HepG2 (cell line): ENCODE measurements around the gene VTI1B. TPM values are rescaled to one million over a fixed set of nuclear protein-coding genes. Genes with fewer than 3 reads are reported as not detected.

Source experiments
- ATAD3A ChIP-seq: sonication (generic); formaldehyde crosslinking; IDR thresholded peaks from 2 replicates; pipeline ENCODE4 v1.4.0; 2020; ENCODE audit warnings: missing genetic modification reagents
- ATM ChIP-seq: fragments of 450-650 bp; IDR thresholded peaks from 2 replicates; pipeline ENCODE4 v1.7.1; 2017; ENCODE audit warnings: mild to moderate bottlenecking, borderline replicate concordance
- ELF1 ChIP-seq: sonication (generic); formaldehyde crosslinking; IDR thresholded peaks from 2 replicates; pipeline ENCODE4 v1.4.0; 2020; ENCODE audit warnings: missing genetic modification reagents
- HOXA9 ChIP-seq: sonication (generic); formaldehyde crosslinking; IDR thresholded peaks from 2 replicates; pipeline ENCODE4 v1.8.1; 2022; ENCODE audit warnings: missing genetic modification reagents, mild to moderate bottlenecking, moderate library complexity, borderline replicate concordance
- KLF11 ChIP-seq: IDR thresholded peaks from 2 replicates; pipeline ENCODE4 v1.6.1; 2016; ENCODE audit warnings: missing compliant biosample characterization
- KMT2B ChIP-seq: IDR thresholded peaks from 2 replicates; pipeline ENCODE4 v1.6.1; 2016; ENCODE audit warnings: missing genetic modification reagents, missing compliant biosample characterization
- MAZ ChIP-seq, 2 experiments: sonication (generic) in 1 of 2; formaldehyde crosslinking in 1 of 2; IDR thresholded peaks; 2 replicates each; pipeline versions ENCODE4 v1.5.0 to v1.6.1; 2012 to 2020; ENCODE audit warnings: low read depth in 2 of 2, mild to moderate bottlenecking in 2 of 2, borderline replicate concordance in 1 of 2, improper control_type of control experiment in 1 of 2, low read length in 1 of 2, missing genetic modification reagents in 1 of 2, moderate library complexity in 1 of 2
- MIER3 ChIP-seq: IDR thresholded peaks from 2 replicates; pipeline ENCODE4 v1.6.1; 2016; ENCODE audit warnings: missing compliant biosample characterization, borderline replicate concordance
- RAD21 ChIP-seq: fragments of 450-650 bp; formaldehyde crosslinking; IDR thresholded peaks from 2 replicates; pipeline ENCODE4 v1.5.0; 2020; ENCODE audit warnings: mild to moderate bottlenecking
- SMAD3 ChIP-seq: sonication (generic); formaldehyde crosslinking; IDR thresholded peaks from 2 replicates; pipeline ENCODE4 v1.4.0; 2020; ENCODE audit warnings: missing genetic modification reagents
- SNAPC2 ChIP-seq: sonication (generic); formaldehyde crosslinking; IDR thresholded peaks from 2 replicates; pipeline ENCODE4 v1.8.1; 2022; ENCODE audit warnings: mild to moderate bottlenecking, missing genetic modification reagents
- ZMAT3 ChIP-seq: sonication (generic); formaldehyde crosslinking; conservative IDR thresholded peaks from 2 replicates; pipeline ENCODE4 v1.7.0; 2021; ENCODE audit warnings: missing genetic modification reagents
- ZNF101 ChIP-seq: sonication (generic); formaldehyde crosslinking; IDR thresholded peaks from 2 replicates; pipeline ENCODE4 v1.4.0; 2020; ENCODE audit warnings: mild to moderate bottlenecking, low read depth, missing genetic modification reagents, borderline replicate concordance
- ZNF230 ChIP-seq: sonication (generic); formaldehyde crosslinking; IDR thresholded peaks from 2 replicates; pipeline ENCODE4 v1.4.0; 2020; ENCODE audit warnings: mild to moderate bottlenecking, missing genetic modification reagents
- ZNF746 ChIP-seq: sonication (generic); formaldehyde crosslinking; IDR thresholded peaks from 2 replicates; pipeline ENCODE4 v1.8.0; 2022; ENCODE audit warnings: mild to moderate bottlenecking, missing genetic modification reagents
- ZNF747 ChIP-seq: sonication (generic); formaldehyde crosslinking; IDR thresholded peaks from 2 replicates; pipeline ENCODE4 v1.8.1; 2023; ENCODE audit warnings: missing genetic modification reagents, mild to moderate bottlenecking, borderline replicate concordance
- ZNF792 ChIP-seq: IDR thresholded peaks from 2 replicates; pipeline ENCODE4 v1.6.1; 2016
- polyA plus RNA-seq, 8 experiments: library from polyadenylated mRNA; depleted of rRNA in 3 of 8; stranded (reverse) in 7 of 8; unstranded in 1 of 8; fragments of >200 nt; fragmentation: Illumina TruSeq in 4 of 8; extraction: Trizol in 4 of 8; gene quantifications; 2 replicates each; pipeline versions ENCODE4 v1.2.1 to v1.2.3, GENCODE V29; 2011 to 2016; ENCODE audit warnings: low read depth in 4 of 8, missing spikeins in 1 of 8, mixed read lengths in 1 of 8; ENCODE audit not compliant: insufficient read depth in 1 of 8
- total RNA-seq, 5 experiments: library from RNA; depleted of rRNA; stranded (reverse); fragments of >200 nt; fragmentation: Illumina TruSeq; extraction: Trizol; gene quantifications; 2 replicates each; pipeline ENCODE4 v1.2.3, GENCODE V29; 2016; ENCODE audit warnings: low read depth in 1 of 5
- TF ChIP-seq, protein P1 (sequence below): sonication (generic); formaldehyde crosslinking; IDR thresholded peaks from 2 replicates; pipeline ENCODE4 v1.8.1; 2023; ENCODE audit warnings: missing genetic modification reagents, mild to moderate bottlenecking, borderline replicate concordance
- TF ChIP-seq, protein P2 (sequence below): sonication (generic); formaldehyde crosslinking; IDR thresholded peaks from 2 replicates; pipeline ENCODE4 v1.5.1; 2020; ENCODE audit warnings: missing genetic modification reagents, mild to moderate bottlenecking, borderline replicate concordance
- TF ChIP-seq, protein P3 (sequence below): sonication (generic); formaldehyde crosslinking; IDR thresholded peaks from 2 replicates; pipeline ENCODE4 v1.4.0; 2020; ENCODE audit warnings: missing genetic modification reagents; ENCODE audit errors: not compliant biosample characterization
- TF ChIP-seq, protein P4 (sequence below): sonication (generic); formaldehyde crosslinking; conservative IDR thresholded peaks from 2 replicates; pipeline ENCODE4 v1.4.0; 2020; ENCODE audit warnings: mild to moderate bottlenecking, missing genetic modification reagents, moderate library complexity
- TF ChIP-seq, protein P5 (sequence below): sonication (generic); formaldehyde crosslinking; IDR thresholded peaks from 2 replicates; pipeline ENCODE4 v1.8.1; 2023; ENCODE audit warnings: mild to moderate bottlenecking, missing genetic modification reagents, borderline replicate concordance

VTI1B gene
- total and polyA plus RNA-seq, 2 of the 13 experiments (the other 11 are each of a cell fraction or from before 2014, with no cell fraction given), result 39.0 to 103 TPM

DNA sequence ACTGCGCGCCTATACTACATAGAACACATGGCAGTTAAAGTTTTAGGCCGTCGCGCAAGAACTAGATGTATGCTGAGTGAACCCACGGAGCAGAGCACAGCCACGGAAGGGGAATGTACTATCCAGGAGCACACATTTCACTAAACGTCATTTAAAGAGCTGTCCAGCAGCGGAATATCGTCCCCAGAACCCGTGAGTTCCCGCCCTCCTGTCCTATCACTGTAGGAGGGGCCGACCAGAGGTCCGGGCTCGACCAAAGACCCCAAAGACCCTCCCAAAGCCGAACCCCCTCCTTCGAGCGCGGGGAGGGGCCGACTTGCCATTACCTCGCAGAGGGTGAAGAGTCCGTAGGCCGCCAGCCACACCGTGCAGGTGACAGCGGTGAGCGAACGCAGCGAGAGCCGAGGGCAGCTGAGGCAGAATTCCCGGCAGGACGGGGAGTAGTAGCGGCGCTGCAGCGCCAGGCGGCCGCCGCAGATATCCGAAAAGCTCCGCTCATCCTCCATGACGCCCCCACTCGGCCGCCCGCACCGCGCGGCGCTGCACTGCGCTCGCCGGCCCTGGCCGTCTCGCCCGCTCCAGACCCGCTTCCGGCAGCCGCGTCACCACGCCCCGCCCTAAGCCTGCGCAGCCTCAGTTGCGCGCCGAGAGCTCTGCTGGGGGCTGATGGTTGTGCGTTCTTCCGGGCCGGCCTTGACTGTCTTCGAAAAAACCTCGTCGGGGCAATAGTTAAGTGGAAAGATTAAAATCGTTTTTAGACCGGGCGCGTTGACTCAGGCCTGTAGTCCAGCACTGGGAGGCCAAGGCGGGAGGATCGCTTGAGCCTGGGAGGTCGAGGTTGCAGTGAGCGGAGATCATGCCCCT lies 74.5 kb downstream of the VTI1B start, which contains the start of gene PIGH (continued):
- TF ChIP-seq KLF11 (CRISPR knock-in tag) (peak; percentile 66; the same call in 1 of the 2 replicates), RAD21 (CRISPR knock-in tag) (peak; percentile 83), MAZ (IDR thresholded peaks at IDR 0.05; ENCODE audit: borderline replicate concordance, low read depth, low read length) (peak; percentile 75), MAZ (CRISPR knock-in tag; IDR thresholded peaks at IDR 0.05; ENCODE audit: low read depth) (peak; percentile 77), ATM (no peak), SNAPC2 (CRISPR knock-in tag) (peak; percentile 70; the same call in 1 of the 2 replicates), ZNF746 (CRISPR knock-in tag) (0 out of 2 replicates have a peak, but pooled peaks have one; percentile 9), KMT2B (CRISPR knock-in tag) (peak; percentile 60; the same call in 1 of the 2 replicates), SMAD3 (CRISPR knock-in tag) (no peak), ZNF747 (CRISPR knock-in tag) (peak; percentile 63; the same call in 1 of the 2 replicates), ATAD3A (CRISPR knock-in tag) (no peak), HOXA9 (peak; percentile 71; the same call in 1 of the 2 replicates), ZNF230 (CRISPR knock-in tag) (peak; percentile 31; the same call in 1 of the 2 replicates), ELF1 (CRISPR knock-in tag) (peak; percentile 89), ZNF792 (CRISPR knock-in tag) (0 out of 2 replicates have a peak, but pooled peaks have one; percentile 38), MIER3 (CRISPR knock-in tag) (0 out of 2 replicates have a peak, but pooled peaks have one; percentile 18), ZMAT3 (peak; percentile 41; the same call in 1 of the 2 replicates), ZNF101 (CRISPR knock-in tag) (no peak)
- TF ChIP-seq, protein P1, sequence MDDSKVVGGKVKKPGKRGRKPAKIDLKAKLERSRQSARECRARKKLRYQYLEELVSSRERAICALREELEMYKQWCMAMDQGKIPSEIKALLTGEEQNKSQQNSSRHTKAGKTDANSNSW, result no peak
- TF ChIP-seq, protein P2, sequence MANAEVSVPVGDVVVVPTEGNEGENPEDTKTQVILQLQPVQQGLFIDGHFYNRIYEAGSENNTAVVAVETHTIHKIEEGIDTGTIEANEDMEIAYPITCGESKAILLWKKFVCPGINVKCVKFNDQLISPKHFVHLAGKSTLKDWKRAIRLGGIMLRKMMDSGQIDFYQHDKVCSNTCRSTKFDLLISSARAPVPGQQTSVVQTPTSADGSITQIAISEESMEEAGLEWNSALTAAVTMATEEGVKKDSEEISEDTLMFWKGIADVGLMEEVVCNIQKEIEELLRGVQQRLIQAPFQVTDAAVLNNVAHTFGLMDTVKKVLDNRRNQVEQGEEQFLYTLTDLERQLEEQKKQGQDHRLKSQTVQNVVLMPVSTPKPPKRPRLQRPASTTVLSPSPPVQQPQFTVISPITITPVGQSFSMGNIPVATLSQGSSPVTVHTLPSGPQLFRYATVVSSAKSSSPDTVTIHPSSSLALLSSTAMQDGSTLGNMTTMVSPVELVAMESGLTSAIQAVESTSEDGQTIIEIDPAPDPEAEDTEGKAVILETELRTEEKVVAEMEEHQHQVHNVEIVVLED (CRISPR knock-in tag), result peak; percentile 74; the same call in 1 of the 2 replicates
- TF ChIP-seq, protein P3, sequence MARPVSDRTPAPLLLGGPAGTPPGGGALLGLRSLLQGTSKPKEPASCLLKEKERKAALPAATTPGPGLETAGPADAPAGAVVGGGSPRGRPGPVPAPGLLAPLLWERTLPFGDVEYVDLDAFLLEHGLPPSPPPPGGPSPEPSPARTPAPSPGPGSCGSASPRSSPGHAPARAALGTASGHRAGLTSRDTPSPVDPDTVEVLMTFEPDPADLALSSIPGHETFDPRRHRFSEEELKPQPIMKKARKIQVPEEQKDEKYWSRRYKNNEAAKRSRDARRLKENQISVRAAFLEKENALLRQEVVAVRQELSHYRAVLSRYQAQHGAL, result no peak
- TF ChIP-seq, protein P4, sequence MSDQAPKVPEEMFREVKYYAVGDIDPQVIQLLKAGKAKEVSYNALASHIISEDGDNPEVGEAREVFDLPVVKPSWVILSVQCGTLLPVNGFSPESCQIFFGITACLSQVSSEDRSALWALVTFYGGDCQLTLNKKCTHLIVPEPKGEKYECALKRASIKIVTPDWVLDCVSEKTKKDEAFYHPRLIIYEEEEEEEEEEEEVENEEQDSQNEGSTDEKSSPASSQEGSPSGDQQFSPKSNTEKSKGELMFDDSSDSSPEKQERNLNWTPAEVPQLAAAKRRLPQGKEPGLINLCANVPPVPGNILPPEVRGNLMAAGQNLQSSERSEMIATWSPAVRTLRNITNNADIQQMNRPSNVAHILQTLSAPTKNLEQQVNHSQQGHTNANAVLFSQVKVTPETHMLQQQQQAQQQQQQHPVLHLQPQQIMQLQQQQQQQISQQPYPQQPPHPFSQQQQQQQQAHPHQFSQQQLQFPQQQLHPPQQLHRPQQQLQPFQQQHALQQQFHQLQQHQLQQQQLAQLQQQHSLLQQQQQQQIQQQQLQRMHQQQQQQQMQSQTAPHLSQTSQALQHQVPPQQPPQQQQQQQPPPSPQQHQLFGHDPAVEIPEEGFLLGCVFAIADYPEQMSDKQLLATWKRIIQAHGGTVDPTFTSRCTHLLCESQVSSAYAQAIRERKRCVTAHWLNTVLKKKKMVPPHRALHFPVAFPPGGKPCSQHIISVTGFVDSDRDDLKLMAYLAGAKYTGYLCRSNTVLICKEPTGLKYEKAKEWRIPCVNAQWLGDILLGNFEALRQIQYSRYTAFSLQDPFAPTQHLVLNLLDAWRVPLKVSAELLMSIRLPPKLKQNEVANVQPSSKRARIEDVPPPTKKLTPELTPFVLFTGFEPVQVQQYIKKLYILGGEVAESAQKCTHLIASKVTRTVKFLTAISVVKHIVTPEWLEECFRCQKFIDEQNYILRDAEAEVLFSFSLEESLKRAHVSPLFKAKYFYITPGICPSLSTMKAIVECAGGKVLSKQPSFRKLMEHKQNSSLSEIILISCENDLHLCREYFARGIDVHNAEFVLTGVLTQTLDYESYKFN (CRISPR knock-in tag), result peak; percentile 68
- TF ChIP-seq, protein P5, sequence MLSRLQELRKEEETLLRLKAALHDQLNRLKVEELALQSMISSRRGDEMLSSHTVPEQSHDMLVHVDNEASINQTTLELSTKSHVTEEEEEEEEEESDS (CRISPR knock-in tag), result peak; percentile 61; the same call in 1 of the 2 replicates
